Thymus (tissue), 11 donors: ENCODE results near the gene NFS1. TPM values are rescaled to one million over a fixed set of nuclear protein-coding genes. Genes with fewer than 3 reads are reported as not detected.

Experiments
- DNase-seq, 9 donors: peaks; one replicate each; pipeline ENCODE4 v3.0.0-alpha.2; 2013; ENCODE audit warnings: low spot score in 9 of 9, low read depth in 6 of 9, missing footprints in 1 of 9
- H3K27ac ChIP-seq, 2 donors: one replicate each; pipeline ENCODE4 v1.5.1; 2013; ENCODE audit warnings: control low read depth in 1 of 2, low read depth in 1 of 2, low read length in 1 of 2, mild to moderate bottlenecking in 1 of 2, moderate library complexity in 1 of 2
- H3K27me3 ChIP-seq, 2 donors: one replicate each; pipeline ENCODE4 v1.5.1; 2013; ENCODE audit warnings: low read length in 1 of 2; ENCODE audit not compliant: control insufficient read depth in 2 of 2, insufficient read depth in 1 of 2
- H3K36me3 ChIP-seq, 2 donors: one replicate each; pipeline ENCODE4 v1.5.1; 2013; ENCODE audit warnings: low read length in 1 of 2, mild to moderate bottlenecking in 1 of 2, moderate library complexity in 1 of 2; ENCODE audit not compliant: control insufficient read depth in 2 of 2, insufficient read depth in 2 of 2
- H3K4me1 ChIP-seq, 2 donors: one replicate each; pipeline ENCODE4 v1.5.1; 2013; ENCODE audit warnings: low read length in 2 of 2; ENCODE audit not compliant: control insufficient read depth in 2 of 2, insufficient read depth in 2 of 2
- H3K4me3 ChIP-seq, 2 donors: one replicate each; pipeline ENCODE4 v1.5.1; 2013; ENCODE audit warnings: low read length in 2 of 2, control low read depth in 1 of 2, mild to moderate bottlenecking in 1 of 2
- H3K9me3 ChIP-seq, 2 donors: one replicate each; pipeline ENCODE4 v1.5.1; 2013; ENCODE audit warnings: low read length in 1 of 2, mild to moderate bottlenecking in 1 of 2; ENCODE audit not compliant: control insufficient read depth in 2 of 2, insufficient read depth in 1 of 2
- WGBS: extraction: QIAGEN DNeasy Blood & Tissue Kit; methylation state at CpG from one replicate; pipeline ENCODE4 v1.1.7; 2013; 5-methylcytosine and 5-hydroxymethylcytosine counted together
- polyA plus RNA-seq: library from polyadenylated mRNA; stranded (reverse); fragments of 200-250 nt; gene quantifications from one replicate; pipeline ENCODE4 v1.2.3, GENCODE V29; 2013
- total RNA-seq: library from RNA; stranded (reverse); fragments of 120-200 nt; gene quantifications from one replicate; pipeline ENCODE4 v1.2.4, GENCODE V29; 2013
- donor health status: healthy.

NFS1 gene
- total and polyA plus RNA-seq, 2 donors, result 13.2 to 25.5 TPM

DNA sequence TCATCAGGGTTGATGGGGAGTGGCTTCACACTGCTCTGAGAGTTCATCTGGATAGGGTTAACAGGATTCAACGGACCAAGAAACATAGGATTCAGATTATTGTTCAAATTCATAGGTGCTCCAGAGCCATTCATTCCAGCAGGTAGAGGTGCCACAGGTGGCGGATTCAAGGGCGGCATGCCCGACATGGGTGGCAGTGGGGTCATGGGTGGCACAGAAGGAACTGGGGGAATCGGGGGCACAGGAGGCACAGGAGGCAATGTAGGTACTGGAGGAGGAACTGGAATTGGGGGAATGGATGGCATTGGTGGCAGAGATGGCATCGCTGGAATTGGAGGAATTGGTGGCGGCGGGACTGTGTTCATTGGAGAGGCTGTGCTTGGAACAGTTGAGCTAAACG is 44.7 kb downstream of the NFS1 start:
- Histone ChIP-seq H3K9me3 (no peaks in the 10 kb centered on the region), H3K27me3 (no peaks in the 10 kb centered on the region), H3K4me3 (no peak overlapping the region), H3K27ac (no peak overlapping the region), H3K4me1 (peaks cover 0 to 7% of the 10 kb centered on the region in 2 donors), H3K36me3 (peaks cover 31 to 60% of the 10 kb centered on the region in 2 donors)
- no peak for DNase-seq
- 98% methylated on average over 9 of the region's 9 CpGs for WGBS

DNA sequence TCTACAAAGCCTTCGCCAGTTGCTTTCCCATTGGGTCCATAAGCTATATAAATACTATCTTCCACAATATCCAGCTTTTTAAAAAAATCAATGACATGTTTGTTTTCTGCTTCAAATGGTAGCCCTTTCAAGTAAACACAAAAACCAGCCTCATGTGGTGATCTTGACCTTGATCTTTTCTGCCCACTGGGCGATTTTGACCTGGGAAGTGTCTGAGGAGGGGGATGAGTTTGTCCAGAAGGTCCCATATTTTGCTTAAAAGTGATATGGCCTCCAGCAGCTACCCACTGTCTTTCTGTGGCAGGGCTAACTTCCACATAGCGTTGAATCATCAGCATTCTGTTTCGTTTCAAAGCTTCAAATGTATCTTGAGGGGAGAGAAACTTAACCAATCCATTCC is 45.3 kb downstream of the NFS1 start:
- no peaks in the 10 kb centered on the region for H3K27me3 ChIP-seq
- peaks cover 31 to 60% of the 10 kb centered on the region in 2 donors for H3K36me3 ChIP-seq
- H3K4me3 ChIP-seq, result no peak overlapping the region
- DNase-seq, result no peak
- H3K9me3 ChIP-seq, result no peaks in the 10 kb centered on the region
- H3K4me1 ChIP-seq, result peaks cover 0 to 7% of the 10 kb centered on the region in 2 donors
- H3K27ac ChIP-seq, result no peak overlapping the region
- WGBS, result 97% methylated on average over 4 of the region's 4 CpGs

DNA sequence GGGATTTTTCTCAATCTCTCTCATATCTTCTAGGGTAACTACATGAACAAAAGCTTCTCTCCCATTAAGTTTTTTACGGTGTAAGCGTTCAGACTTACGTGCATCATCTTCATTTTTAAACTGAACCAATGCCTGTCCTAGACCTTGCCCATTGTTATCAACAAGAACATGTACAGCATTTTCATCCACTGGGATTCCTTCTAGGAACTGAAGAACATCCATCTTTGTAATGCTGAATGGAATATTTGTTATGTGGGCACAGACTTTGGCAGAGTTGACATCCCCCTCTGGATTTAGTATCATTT is 45.8 kb downstream of the NFS1 start:
- no peak for DNase-seq
- no peak overlapping the region for H3K27ac ChIP-seq
- H3K9me3 ChIP-seq, result no peaks in the 10 kb centered on the region
- peaks cover 31 to 60% of the 10 kb centered on the region in 2 donors for H3K36me3 ChIP-seq
- H3K4me3 ChIP-seq, result no peak overlapping the region
- 98% methylated on average over 3 of the region's 3 CpGs for WGBS
- H3K27me3 ChIP-seq, result no peaks in the 10 kb centered on the region
- H3K4me1 ChIP-seq, result peaks cover 0 to 4% of the 10 kb centered on the region in 2 donors

DNA sequence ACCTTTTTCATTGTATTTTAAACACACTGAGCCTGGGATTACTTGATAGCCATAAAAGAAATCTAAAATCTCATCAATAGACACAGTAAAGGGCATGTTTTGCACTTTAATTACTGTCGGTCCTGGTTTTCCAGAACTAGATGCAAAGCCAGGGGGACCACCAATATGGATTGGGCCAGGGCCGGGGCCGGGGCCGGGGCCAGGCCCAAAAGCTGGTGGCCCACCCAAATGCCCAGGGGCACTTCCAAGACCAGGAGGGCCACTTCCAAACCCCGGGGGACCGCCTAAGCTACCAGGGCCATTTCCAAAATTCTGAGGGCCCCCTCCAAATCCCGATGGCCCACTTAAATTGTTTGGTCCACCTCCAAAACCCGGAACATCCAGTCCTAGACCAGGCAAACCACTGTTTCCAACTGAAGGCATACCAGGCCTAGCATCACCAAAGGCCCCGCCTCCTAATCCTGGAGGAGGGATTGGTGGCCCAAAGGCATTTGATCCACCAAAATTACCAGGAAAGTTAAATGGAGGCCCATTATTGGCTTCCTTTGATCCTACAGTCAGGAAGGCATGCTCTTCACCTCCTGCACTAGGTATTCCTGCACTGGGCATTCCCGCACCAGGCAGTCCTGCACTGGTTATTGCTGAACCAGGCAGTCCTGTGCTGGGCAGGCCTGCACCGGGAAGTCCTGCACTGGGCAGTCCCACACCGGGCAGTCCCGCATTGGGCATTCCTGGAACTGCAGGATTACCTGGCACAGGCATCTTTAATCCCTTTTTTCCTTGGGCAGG is 46.3 kb downstream of the NFS1 start:
- 98% methylated on average over 13 of the region's 13 CpGs for WGBS

DNA sequence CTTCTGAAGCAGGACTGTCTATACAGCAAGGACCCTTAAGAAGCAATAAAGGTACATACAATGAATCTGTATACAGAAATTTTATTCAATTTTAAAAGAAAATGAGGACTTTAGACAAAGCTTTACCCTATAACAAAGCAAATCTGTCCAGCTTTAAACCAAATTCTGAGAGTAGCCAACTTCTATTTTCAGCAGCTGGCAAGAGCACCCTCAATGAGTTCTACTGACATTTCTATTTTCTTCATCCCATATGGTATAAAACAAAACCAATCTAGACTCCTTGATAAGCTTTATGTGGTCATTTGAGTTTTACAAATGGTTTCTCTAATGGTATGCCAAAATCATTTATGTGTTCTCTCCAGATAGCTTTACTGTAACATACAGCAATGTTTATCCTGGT is 47.2 kb downstream of the NFS1 start:
- no peak overlapping the region for H3K4me3 ChIP-seq
- H3K27ac ChIP-seq, result no peak overlapping the region
- H3K27me3 ChIP-seq, result no peaks in the 10 kb centered on the region
- peaks cover 31 to 58% of the 10 kb centered on the region in 2 donors for H3K36me3 ChIP-seq
- DNase-seq, result no peak
- no peaks in the 10 kb centered on the region for H3K9me3 ChIP-seq
- no peaks in the 10 kb centered on the region for H3K4me1 ChIP-seq

More for the DNA sequence above, 46.3 kb downstream of the NFS1 start:
- H3K36me3 ChIP-seq, result peaks cover 31 to 60% of the 10 kb centered on the region in 2 donors
- H3K9me3 ChIP-seq, result no peaks in the 10 kb centered on the region
- no peak overlapping the region for H3K4me3 ChIP-seq
- no peak overlapping the region for H3K27ac ChIP-seq
- H3K4me1 ChIP-seq, result peaks cover 0 to 3% of the 10 kb centered on the region in 2 donors
- no peaks in the 10 kb centered on the region for H3K27me3 ChIP-seq
- DNase-seq, result no peak

DNA sequence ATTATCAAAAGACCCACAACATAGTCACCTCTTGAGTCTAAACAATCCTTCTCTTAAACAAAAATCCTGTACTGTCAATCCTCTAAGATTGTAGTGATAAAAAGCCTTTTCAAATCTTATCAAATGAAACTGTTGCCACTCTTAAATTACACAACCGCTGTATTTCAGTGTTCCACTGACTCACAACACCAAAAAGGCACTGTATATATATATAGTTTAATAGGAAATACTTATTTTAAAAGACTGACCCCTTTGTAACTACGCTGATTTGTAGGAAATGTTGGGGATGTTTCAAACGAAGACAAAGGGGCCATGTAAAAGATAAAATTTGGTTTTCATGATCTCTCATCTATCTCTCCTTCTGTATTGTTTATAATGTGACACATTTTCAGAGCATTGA is 48.5 kb downstream of the NFS1 start:
- H3K9me3 ChIP-seq, result no peaks in the 10 kb centered on the region
- DNase-seq, result no peak
- H3K4me3 ChIP-seq, result no peak overlapping the region
- H3K36me3 ChIP-seq, result peaks cover 28 to 56% of the 10 kb centered on the region in 2 donors
- H3K4me1 ChIP-seq, result no peaks in the 10 kb centered on the region
- H3K27ac ChIP-seq, result no peak overlapping the region
- H3K27me3 ChIP-seq, result no peaks in the 10 kb centered on the region
- WGBS, result 95% methylated on average over 3 of the region's 3 CpGs

DNA sequence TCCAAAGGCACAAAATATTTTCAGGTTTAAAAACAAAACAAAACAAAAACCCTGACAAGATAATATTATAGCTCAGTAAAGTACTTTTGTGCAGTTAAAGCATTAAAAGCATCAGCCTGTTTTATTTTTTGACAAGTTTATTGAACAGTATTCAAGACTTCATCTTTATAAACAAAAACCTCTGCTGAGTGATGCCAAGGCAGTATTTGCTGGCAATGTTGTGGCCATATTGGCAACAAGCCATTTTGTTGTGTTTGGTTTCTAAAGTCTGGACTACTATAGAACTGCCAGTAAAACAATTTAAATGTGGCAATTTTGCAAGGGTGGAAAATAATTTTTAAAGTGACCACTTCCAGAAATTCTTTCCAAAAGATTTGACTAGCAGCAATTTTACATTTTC is 50.3 kb downstream of the NFS1 start:
- DNase-seq, result no peak
- Histone ChIP-seq H3K4me1 (no peaks in the 10 kb centered on the region), H3K27ac (no peak overlapping the region), H3K9me3 (no peaks in the 10 kb centered on the region), H3K27me3 (no peaks in the 10 kb centered on the region), H3K36me3 (peaks cover 13 to 45% of the 10 kb centered on the region in 2 donors), H3K4me3 (no peak overlapping the region)

DNA sequence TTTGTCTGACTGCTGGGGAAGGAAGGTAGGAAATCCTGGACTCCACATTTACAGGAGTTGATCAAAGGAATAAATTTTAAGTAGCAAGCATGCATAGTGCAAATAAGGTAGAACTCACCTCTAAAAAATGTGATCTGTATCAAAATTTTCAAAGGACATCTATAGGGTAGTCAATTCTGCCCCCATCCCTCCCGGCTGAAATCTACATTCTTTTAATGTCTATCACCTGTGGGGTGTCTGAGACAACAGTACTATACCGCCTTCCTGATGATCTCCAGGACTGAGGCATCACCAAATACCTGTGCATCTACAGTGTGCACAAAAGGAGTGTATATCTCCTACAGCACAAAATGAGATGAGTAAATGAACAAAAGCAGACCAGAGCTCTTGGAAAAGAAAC is 54.3 kb downstream of the NFS1 start:
- DNase-seq, result no peak

DNA sequence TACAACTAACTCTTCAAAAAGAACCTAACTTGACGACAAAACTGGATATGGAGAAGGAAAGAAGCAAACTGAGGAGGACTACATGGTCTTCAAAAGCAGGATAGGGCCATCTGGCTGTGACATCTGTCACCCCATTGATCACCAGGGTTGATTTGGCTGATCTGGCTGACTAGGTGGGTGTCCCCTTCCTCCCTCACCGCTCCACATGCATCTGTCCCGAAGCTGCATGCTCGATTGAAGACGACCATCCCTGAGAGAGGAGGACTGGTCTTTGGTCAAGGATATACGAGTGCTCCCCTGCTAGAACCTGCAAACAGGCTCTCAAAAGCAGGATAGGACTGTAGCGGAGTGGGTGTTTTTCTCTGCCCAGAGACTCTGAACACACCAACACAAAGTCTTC is 56.1 kb downstream of the NFS1 start:
- H3K9me3 ChIP-seq, result no peaks in the 10 kb centered on the region
- 96% methylated on average over 7 of the region's 7 CpGs for WGBS
- DNase-seq, result no peak

More for the DNA sequence above, 54.3 kb downstream of the NFS1 start:
- Histone ChIP-seq H3K27me3 (no peaks in the 10 kb centered on the region), H3K36me3 (peaks cover 3 to 14% of the 10 kb centered on the region in 2 donors), H3K27ac (no peak overlapping the region), H3K4me3 (no peak overlapping the region), H3K9me3 (no peaks in the 10 kb centered on the region), H3K4me1 (peaks cover 0 to 2% of the 10 kb centered on the region in 2 donors)
- 97% methylated on average over 2 of the region's 2 CpGs for WGBS

More for the DNA sequence above, 56.1 kb downstream of the NFS1 start:
- no peak overlapping the region for H3K4me3 ChIP-seq
- H3K27ac ChIP-seq, result no peak overlapping the region
- H3K4me1 ChIP-seq, result peaks cover 0 to 2% of the 10 kb centered on the region in 2 donors
- no peaks in the 10 kb centered on the region for H3K27me3 ChIP-seq
- H3K36me3 ChIP-seq, result peaks cover 3 to 14% of the 10 kb centered on the region in 2 donors
